BLaER1 treated with 17β-estradiol and CSF1 and Interleukin-3, amounts not matched to agents 10 nM and 100 nM (cell line): ENCODE measurements around the gene ENOSF1.

Experiments used
- H3K27ac ChIP-seq, 11 experiments: shearing (Covaris generic); formaldehyde crosslinking; 2 replicates each; pipeline ENCODE4 v1.8.1; 2022
- H3K27me3 ChIP-seq, 11 experiments: shearing (Covaris generic); formaldehyde crosslinking; 2 replicates each; pipeline ENCODE4 v1.8.1; 2022
- H3K36me3 ChIP-seq, 11 experiments: shearing (Covaris generic); formaldehyde crosslinking; 2 replicates each; pipeline ENCODE4 v1.8.1; 2022
- H3K4me1 ChIP-seq, 10 experiments: shearing (Covaris generic); formaldehyde crosslinking; 2 replicates each; pipeline ENCODE4 v1.8.1; 2022
- H3K4me2 ChIP-seq, 11 experiments: shearing (Covaris generic); formaldehyde crosslinking; 2 replicates each; pipeline ENCODE4 v1.8.1; 2022
- H3K4me3 ChIP-seq, 10 experiments: shearing (Covaris generic); formaldehyde crosslinking; 2 replicates each; pipeline ENCODE4 v1.8.1; 2022
- H3K9ac ChIP-seq, 11 experiments: shearing (Covaris generic); formaldehyde crosslinking; 2 replicates each; pipeline ENCODE4 v1.8.1; 2022
- H3K9me3 ChIP-seq, 11 experiments: shearing (Covaris generic); formaldehyde crosslinking; replicated peaks in 1 of 11; 2 replicates each; pipeline ENCODE4 v1.8.1; 2022
- H4K20me1 ChIP-seq, 11 experiments: shearing (Covaris generic); formaldehyde crosslinking; 2 replicates each; pipeline ENCODE4 v1.8.1; 2022
- Cebpa-rat ChIP-seq, 11 experiments: shearing (Covaris generic); IDR thresholded peaks; 2 replicates each; pipeline ENCODE4 v1.8.1; 2022

Gene ENOSF1

DNA sequence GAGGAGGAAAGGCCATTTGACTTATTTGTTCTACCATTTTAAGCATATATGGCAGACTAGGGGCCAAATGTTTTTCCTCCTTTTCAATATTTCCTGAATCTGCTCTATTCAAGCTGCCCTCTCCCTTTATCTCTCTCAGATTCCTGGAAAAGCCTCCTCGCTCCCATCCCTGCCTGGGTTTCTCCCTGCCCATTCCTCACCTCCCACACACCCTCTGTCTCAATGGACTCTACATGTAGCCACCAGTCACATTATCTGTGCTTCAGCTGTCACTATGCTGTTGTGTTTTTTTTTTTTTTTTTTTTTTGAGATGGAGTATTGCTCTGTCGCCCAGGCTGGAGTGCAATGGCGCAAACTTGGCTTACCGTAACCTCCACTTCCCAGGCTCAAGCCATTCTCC, 32.0 kb downstream of the ENOSF1 start:
- no peaks in the 10 kb centered on the region for H3K9me3 ChIP-seq
- peaks cover 0 to 21% (median 15%) of the 10 kb centered on the region in 10 experiments; a peak in 16 of 20 replicates for H3K4me1 ChIP-seq
- no peak overlapping the region for H3K9ac ChIP-seq
- H3K27ac ChIP-seq, result no peak overlapping the region
- no peaks in the 10 kb centered on the region for H3K27me3 ChIP-seq
- no peak for TF ChIP-seq Cebpa-rat (IDR thresholded peaks at IDR 0.05)
- H4K20me1 ChIP-seq, result peaks cover 0 to 17% (median 0%) of the 10 kb centered on the region in 11 experiments; a peak in 6 of 22 replicates
- H3K36me3 ChIP-seq, result peaks cover 4 to 58% (median 30%) of the 10 kb centered on the region in 11 experiments; a peak in 21 of 22 replicates
- H3K4me2 ChIP-seq, result no peak overlapping the region
- H3K4me3 ChIP-seq, result no peak overlapping the region

DNA sequence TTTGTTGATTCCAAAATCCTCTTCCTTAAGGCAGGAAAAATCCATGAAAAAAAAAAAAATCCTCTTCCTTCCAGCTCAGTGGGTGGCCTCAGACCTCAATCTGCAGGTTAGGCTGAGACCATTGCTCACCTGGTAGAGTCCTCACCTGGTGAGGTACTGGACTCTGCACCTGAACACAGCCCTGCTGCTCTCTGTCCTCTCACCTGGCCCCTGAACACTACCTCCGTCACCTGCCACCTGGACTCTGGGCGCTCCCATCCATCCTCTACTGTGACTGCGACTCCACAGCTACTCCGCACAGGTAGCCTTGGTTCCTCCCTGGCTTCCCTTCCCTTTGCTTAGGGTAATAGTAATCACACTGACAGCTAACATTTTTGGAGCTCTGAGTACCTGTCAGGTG, 32.9 kb downstream of the ENOSF1 start:
- no peak for TF ChIP-seq Cebpa-rat (IDR thresholded peaks at IDR 0.05)

DNA sequence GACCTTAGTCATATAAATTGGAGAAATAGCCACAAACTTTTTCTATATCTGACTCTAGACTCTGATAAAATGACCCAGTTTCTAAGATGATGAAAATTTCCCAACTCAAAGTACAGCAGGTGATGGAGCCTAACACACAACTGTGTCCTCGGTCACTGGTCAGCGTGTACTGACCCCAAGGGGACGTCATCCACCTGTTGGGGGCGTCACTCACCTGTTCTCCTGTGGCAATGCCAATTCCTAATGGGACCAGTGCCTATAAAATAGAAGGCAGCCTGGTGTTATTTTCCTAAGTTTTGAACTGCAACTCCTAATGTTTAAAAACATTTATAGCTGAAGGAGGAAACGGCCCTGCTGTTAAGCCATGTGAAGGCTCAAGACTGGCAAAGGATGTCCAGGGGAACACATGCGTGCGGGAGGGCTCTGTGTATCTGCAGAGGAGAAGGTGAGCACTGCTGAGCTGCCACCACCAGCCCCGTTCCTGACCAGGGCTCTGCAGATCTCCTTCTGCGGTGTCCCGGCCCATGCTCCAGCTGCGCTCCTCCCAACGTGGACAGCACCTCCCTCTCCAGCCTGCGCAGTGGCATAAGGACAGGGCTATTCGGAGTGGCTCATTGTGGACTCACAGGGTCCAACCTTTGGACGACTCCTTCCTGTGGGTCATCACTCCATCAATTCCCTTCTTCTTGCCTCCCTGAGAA, 33.8 kb downstream of the ENOSF1 start:
- H3K27me3 ChIP-seq, result no peaks in the 10 kb centered on the region
- H3K27ac ChIP-seq, result no peak overlapping the region
- no peak overlapping the region for H3K4me3 ChIP-seq
- H3K9ac ChIP-seq, result no peak overlapping the region
- no peak for TF ChIP-seq Cebpa-rat (IDR thresholded peaks at IDR 0.05)
- H3K9me3 ChIP-seq, result no peaks in the 10 kb centered on the region
- peaks cover 0 to 22% (median 3%) of the 10 kb centered on the region in 11 experiments; a peak in 6 of 22 replicates for H4K20me1 ChIP-seq
- no peak overlapping the region for H3K4me2 ChIP-seq
- peaks cover 14 to 75% (median 47%) of the 10 kb centered on the region in 11 experiments for H3K36me3 ChIP-seq
- peaks cover 0 to 21% (median 15%) of the 10 kb centered on the region in 10 experiments; a peak in 16 of 20 replicates for H3K4me1 ChIP-seq

More for the DNA sequence above, 32.9 kb downstream of the ENOSF1 start:
- H3K4me3 ChIP-seq, result no peak overlapping the region
- peaks cover 0 to 21% (median 15%) of the 10 kb centered on the region in 10 experiments; a peak in 16 of 20 replicates for H3K4me1 ChIP-seq
- peaks cover 0 to 22% (median 0%) of the 10 kb centered on the region in 11 experiments; a peak in 6 of 22 replicates for H4K20me1 ChIP-seq
- no peak overlapping the region for H3K9ac ChIP-seq
- no peak overlapping the region for H3K4me2 ChIP-seq
- H3K36me3 ChIP-seq, result peaks cover 11 to 66% (median 39%) of the 10 kb centered on the region in 11 experiments
- no peak overlapping the region for H3K27ac ChIP-seq
- no peaks in the 10 kb centered on the region for H3K9me3 ChIP-seq
- H3K27me3 ChIP-seq, result no peaks in the 10 kb centered on the region

DNA sequence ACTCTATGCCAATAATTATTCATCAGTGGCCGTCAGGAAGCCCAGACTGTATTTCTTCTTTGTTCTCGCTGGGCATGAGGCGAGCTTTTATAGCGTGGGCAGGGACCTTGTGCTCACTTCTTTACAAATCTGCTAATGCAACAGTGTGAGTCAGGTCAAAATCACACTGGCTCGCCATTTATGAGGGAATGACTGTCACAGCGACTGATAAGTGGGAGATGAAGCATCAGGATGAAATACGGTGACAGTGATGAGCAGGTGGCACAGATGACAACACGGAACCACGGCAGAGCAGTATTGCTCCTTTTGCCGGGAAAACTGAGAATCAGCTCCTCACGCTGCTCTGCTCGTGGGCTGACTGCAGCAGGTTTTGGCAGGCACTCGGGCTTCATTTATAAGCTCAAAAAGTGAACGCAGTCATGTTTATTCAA, 34.5 kb downstream of the ENOSF1 start:
- peaks cover 15 to 82% (median 54%) of the 10 kb centered on the region in 11 experiments for H3K36me3 ChIP-seq
- H3K27ac ChIP-seq, result no peak overlapping the region
- peaks cover 0 to 18% (median 14%) of the 10 kb centered on the region in 10 experiments; a peak in 16 of 20 replicates for H3K4me1 ChIP-seq
- H3K4me2 ChIP-seq, result no peak overlapping the region
- no peak overlapping the region for H3K4me3 ChIP-seq
- H3K27me3 ChIP-seq, result no peaks in the 10 kb centered on the region
- H4K20me1 ChIP-seq, result peaks cover 0 to 22% (median 7%) of the 10 kb centered on the region in 11 experiments; a peak in 7 of 22 replicates
- H3K9ac ChIP-seq, result no peak overlapping the region
- no peak for TF ChIP-seq Cebpa-rat (IDR thresholded peaks at IDR 0.05)
- no peaks in the 10 kb centered on the region for H3K9me3 ChIP-seq

DNA sequence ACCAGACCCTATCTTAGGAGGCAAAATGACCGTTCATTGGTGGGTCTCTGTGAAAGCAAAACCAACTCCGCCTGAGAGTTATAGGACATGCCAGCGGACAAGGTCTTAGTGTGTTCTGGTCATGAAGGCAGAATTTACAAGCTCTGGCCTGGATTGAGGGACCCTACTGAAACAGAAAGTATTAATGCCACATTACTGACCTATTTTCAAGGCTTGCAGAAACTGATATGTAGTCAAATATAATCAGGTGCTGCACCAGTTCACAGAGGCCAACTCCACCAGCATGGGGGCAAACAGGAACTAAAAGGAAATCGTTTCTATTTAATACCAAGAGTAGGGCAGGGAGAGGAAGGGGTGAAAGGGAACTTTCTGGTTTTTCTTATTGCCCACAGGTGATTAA, 35.3 kb downstream of the ENOSF1 start:
- no peaks in the 10 kb centered on the region for H3K27me3 ChIP-seq
- H3K36me3 ChIP-seq, result peaks cover 24 to 90% (median 62%) of the 10 kb centered on the region in 11 experiments
- TF ChIP-seq Cebpa-rat (IDR thresholded peaks at IDR 0.05), result no peak
- H3K9me3 ChIP-seq, result no peaks in the 10 kb centered on the region
- no peak overlapping the region for H3K4me3 ChIP-seq
- H3K4me1 ChIP-seq, result peaks cover 0 to 12% (median 11%) of the 10 kb centered on the region in 10 experiments; a peak in 16 of 20 replicates
- no peak overlapping the region for H3K4me2 ChIP-seq
- peaks cover 0 to 30% (median 15%) of the 10 kb centered on the region in 11 experiments; a peak in 8 of 22 replicates for H4K20me1 ChIP-seq
- no peak overlapping the region for H3K27ac ChIP-seq
- no peak overlapping the region for H3K9ac ChIP-seq

DNA sequence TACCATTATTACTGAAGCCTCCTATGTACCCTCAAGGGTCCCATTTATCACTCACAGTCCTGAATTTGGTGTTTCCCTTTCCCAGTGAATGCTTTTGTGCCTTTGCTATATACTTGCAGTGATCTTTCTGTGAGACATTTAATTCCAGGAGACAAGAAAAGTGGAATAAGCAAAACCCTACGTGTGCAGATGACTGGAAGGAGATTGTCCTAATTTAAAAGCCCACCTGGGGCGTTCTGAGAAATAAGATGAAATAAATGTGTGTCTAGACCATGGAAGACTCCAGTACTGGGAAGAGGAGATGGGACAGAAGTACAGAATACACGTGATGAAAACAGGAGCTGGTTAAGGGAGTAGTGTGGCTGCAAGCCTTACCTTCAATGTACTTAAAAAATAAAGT, 35.7 kb downstream of the ENOSF1 start:
- H3K27ac ChIP-seq, result no peak overlapping the region
- no peak overlapping the region for H3K4me2 ChIP-seq
- H3K9me3 ChIP-seq, result no peaks in the 10 kb centered on the region
- H3K4me3 ChIP-seq, result no peak overlapping the region
- H3K9ac ChIP-seq, result no peak overlapping the region
- no peaks in the 10 kb centered on the region for H3K27me3 ChIP-seq
- H3K36me3 ChIP-seq, result peaks cover 27 to 91% (median 66%) of the 10 kb centered on the region in 11 experiments
- H4K20me1 ChIP-seq, result peaks cover 0 to 34% (median 17%) of the 10 kb centered on the region in 11 experiments; a peak in 8 of 22 replicates
- TF ChIP-seq Cebpa-rat (IDR thresholded peaks at IDR 0.05), result no peak
- peaks cover 0 to 8% (median 6%) of the 10 kb centered on the region in 10 experiments; a peak in 15 of 20 replicates for H3K4me1 ChIP-seq

DNA sequence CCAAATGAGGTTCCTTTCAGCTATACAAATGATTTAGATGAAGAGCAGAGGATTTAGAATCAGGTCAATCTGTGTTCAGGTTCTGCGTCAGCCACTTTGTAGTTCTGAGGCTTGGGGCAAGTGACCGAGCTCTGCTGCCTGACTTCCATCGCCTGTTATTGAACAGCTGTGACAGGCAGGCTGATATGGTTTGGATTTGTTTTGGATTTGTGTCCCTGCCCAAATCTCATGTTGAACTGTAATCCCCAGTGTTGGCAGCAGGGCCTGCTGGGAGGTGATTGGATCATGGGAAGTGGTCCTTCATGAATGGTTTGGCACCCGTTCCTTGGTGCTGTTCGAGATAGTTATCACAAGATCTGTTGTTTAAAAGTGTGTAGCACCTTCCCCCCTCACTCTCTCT, 36.4 kb downstream of the ENOSF1 start:
- Histone ChIP-seq H3K27me3 (no peaks in the 10 kb centered on the region), H3K27ac (no peak overlapping the region), H3K9me3 (no peaks in the 10 kb centered on the region), H3K4me2 (no peak overlapping the region), H3K9ac (no peak overlapping the region), H3K4me3 (no peak overlapping the region), H3K4me1 (peaks cover 0 to 2% (median 0%) of the 10 kb centered on the region in 10 experiments; a peak in 3 of 20 replicates), H4K20me1 (peaks cover 0 to 40% (median 20%) of the 10 kb centered on the region in 11 experiments; a peak in 10 of 22 replicates), H3K36me3 (peaks cover 32 to 91% (median 73%) of the 10 kb centered on the region in 11 experiments)
- TF ChIP-seq Cebpa-rat (IDR thresholded peaks at IDR 0.05), result no peak

DNA sequence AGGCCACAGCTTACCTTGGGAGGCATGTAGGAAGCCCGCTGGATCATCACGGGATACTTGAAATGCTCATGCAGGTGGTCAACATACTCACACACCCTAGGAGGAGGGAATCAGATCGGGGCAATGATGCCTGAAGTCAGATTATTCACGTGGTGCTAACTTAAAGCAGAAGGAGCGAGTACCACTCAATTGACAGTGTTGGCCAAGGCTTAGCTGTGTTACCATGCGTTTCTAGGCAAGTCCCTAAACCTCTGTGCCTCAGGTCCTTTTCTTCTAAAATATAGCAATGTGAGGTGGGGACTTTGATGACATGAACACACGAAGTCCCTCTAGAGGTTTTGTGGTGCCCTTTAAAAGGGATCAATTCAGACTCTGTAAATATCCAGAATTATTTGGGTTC, 37.1 kb downstream of the ENOSF1 start:
- Histone ChIP-seq H3K27ac (no peak overlapping the region), H3K4me1 (no peaks in the 10 kb centered on the region), H3K36me3 (peaks cover 39 to 97% (median 81%) of the 10 kb centered on the region in 11 experiments), H3K27me3 (no peaks in the 10 kb centered on the region), H4K20me1 (peaks cover 0 to 48% (median 22%) of the 10 kb centered on the region in 11 experiments; a peak in 12 of 22 replicates), H3K4me2 (no peak overlapping the region), H3K9ac (no peak overlapping the region), H3K9me3 (no peaks in the 10 kb centered on the region), H3K4me3 (no peak overlapping the region)
- TF ChIP-seq Cebpa-rat (IDR thresholded peaks at IDR 0.05), result no peak

DNA sequence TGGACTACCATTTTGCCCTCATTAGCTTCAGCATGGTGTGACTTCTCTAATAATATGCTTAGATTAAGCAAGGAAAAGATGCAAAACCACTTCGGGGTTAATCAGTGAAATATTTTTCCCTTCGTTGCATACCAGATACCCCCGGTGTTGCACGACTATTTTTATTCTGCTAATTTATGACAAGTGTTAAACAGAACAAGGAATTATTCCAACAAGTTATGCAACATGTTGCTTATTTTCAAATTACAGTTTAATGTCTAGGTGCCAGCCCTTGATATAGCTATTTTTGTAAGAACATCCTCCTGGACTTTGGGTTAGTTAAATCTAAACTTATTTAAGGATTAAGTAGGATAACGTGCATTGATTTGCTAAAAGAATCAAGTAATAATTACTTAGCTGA, 38.7 kb downstream of the ENOSF1 start:
- H3K9ac ChIP-seq, result no peak overlapping the region
- H3K4me2 ChIP-seq, result no peak overlapping the region
- no peaks in the 10 kb centered on the region for H3K9me3 ChIP-seq
- TF ChIP-seq Cebpa-rat (IDR thresholded peaks at IDR 0.05), result no peak
- no peak overlapping the region for H3K4me3 ChIP-seq
- peaks cover 46 to 100% (median 94%) of the 10 kb centered on the region in 11 experiments for H3K36me3 ChIP-seq
- H3K27ac ChIP-seq, result no peak overlapping the region
- no peaks in the 10 kb centered on the region for H3K27me3 ChIP-seq
- H4K20me1 ChIP-seq, result peaks cover 0 to 58% (median 38%) of the 10 kb centered on the region in 11 experiments; a peak in 17 of 22 replicates
- H3K4me1 ChIP-seq, result no peaks in the 10 kb centered on the region
